IMR-90 (cell line): ENCODE measurements around the gene CCSER1. TPM values are rescaled to one million over a fixed set of nuclear protein-coding genes. Genes with fewer than 3 reads are reported as not detected.

ENCODE experiments used
- ATAC-seq: fragments of 200-7000 bp; cut with Tn5 transposase; 2 replicates; pipeline ENCODE4 v1.9.1; 2020; ENCODE audit warnings: low read depth, mild to moderate bottlenecking, moderate library complexity
- BruUV-seq: library from RNA; stranded (reverse); fragments of 400-500 nt; replicated peaks from 2 replicates; lab custom pipeline; 2021; lab: Mats Ljungman, UMichigan
- CTCF ChIA-PET: fragments of 300-600 bp; formaldehyde crosslinking; extraction: SDS; loops from one replicate; lab custom pipeline; 2021; ENCODE audit warnings: antibody characterized with exemption; lab: Yijun Ruan, JAX
- POLR2A ChIA-PET: fragments of 300-600 bp; sonication (Branson Sonifier 250); formaldehyde crosslinking; loops from one replicate; lab custom pipeline; 2022; ENCODE audit warnings: antibody characterized with exemption; ENCODE audit not compliant: unreplicated experiment; lab: Charles Lee
- DNase-seq: peaks from one replicate; pipeline ENCODE4 v3.0.0; 2013
- H2AFZ ChIP-seq: replicated peaks from 2 replicates; pipeline ENCODE3; 2013; ENCODE audit warnings: low read length, mild to moderate bottlenecking; ENCODE audit not compliant: poor library complexity
- H2AK5ac ChIP-seq: 2 replicates; pipeline ENCODE4 v1.6.1; 2013; ENCODE audit warnings: low read depth, low read length, inconsistent platforms
- H2AK9ac ChIP-seq: replicated peaks from 2 replicates; pipeline ENCODE3; 2013; ENCODE audit warnings: mild to moderate bottlenecking, low read depth, low read length, moderate library complexity; ENCODE audit not compliant: poor library complexity
- H2BK120ac ChIP-seq: 2 replicates; pipeline ENCODE4 v1.6.1; 2013; ENCODE audit warnings: low read depth, low read length, inconsistent platforms
- H2BK15ac ChIP-seq: 3 replicates; pipeline ENCODE4 v1.6.1; 2013; ENCODE audit warnings: low read depth, low read length, inconsistent platforms
- H2BK20ac ChIP-seq: 2 replicates; pipeline ENCODE4 v1.6.1; 2013; ENCODE audit warnings: low read depth, mild to moderate bottlenecking, inconsistent platforms, low read length, moderate library complexity
- H2BK5ac ChIP-seq: 2 replicates; pipeline ENCODE4 v1.6.1; 2013; ENCODE audit warnings: mild to moderate bottlenecking, low read depth, low read length, inconsistent platforms; ENCODE audit not compliant: poor library complexity, severe bottlenecking
- H3K14ac ChIP-seq: replicated peaks from 2 replicates; pipeline ENCODE4 v1.6.1; 2013; ENCODE audit warnings: low read depth, low read length, inconsistent platforms
- H3K18ac ChIP-seq: 2 replicates; pipeline ENCODE4 v1.6.1; 2013; ENCODE audit warnings: low read depth, low read length, control low read depth
- H3K23ac ChIP-seq: 2 replicates; pipeline ENCODE4 v1.6.1; 2013; ENCODE audit warnings: low read depth, low read length, inconsistent platforms
- H3K27ac ChIP-seq: 2 replicates; pipeline ENCODE4 v1.5.1; 2013; ENCODE audit warnings: mild to moderate bottlenecking, control low read depth, low read length; ENCODE audit not compliant: insufficient read depth
- H3K27me3 ChIP-seq: 2 replicates; pipeline ENCODE4 v1.6.1; 2013; ENCODE audit warnings: low read length; ENCODE audit not compliant: control insufficient read depth, insufficient read depth
- H3K36me3 ChIP-seq: 2 replicates; pipeline ENCODE4 v1.6.1; 2013; ENCODE audit warnings: low read length, mixed read lengths; ENCODE audit not compliant: control insufficient read depth, insufficient read depth
- H3K4ac ChIP-seq: 2 replicates; pipeline ENCODE4 v1.6.1; 2013; ENCODE audit warnings: low read depth, low read length, inconsistent platforms
- H3K4me1 ChIP-seq: 2 replicates; pipeline ENCODE4 v1.6.1; 2013; ENCODE audit warnings: low read length, mixed read lengths; ENCODE audit not compliant: control insufficient read depth, insufficient read depth
- H3K4me2 ChIP-seq: 2 replicates; pipeline ENCODE4 v1.6.1; 2013; ENCODE audit warnings: low read depth, mild to moderate bottlenecking, control low read depth, low read length, moderate library complexity
- H3K4me3 ChIP-seq: 2 replicates; pipeline ENCODE4 v1.5.1; 2013; ENCODE audit warnings: low read depth, mild to moderate bottlenecking, control low read depth, low read length, moderate library complexity; ENCODE audit not compliant: insufficient read depth
- H3K56ac ChIP-seq: 2 replicates; pipeline ENCODE4 v1.6.1; 2013; ENCODE audit warnings: low read length, inconsistent platforms; ENCODE audit not compliant: insufficient read depth; ENCODE audit errors: extremely low read depth
- H3K79me1 ChIP-seq, 2 experiments: 2 replicates each; pipeline ENCODE4 v1.6.1; 2013; ENCODE audit warnings: low read length in 2 of 2, inconsistent platforms in 1 of 2, low read depth in 1 of 2
- H3K9ac ChIP-seq: 2 replicates; pipeline ENCODE4 v1.6.1; 2013; ENCODE audit warnings: low read depth, low read length, control low read depth
- H3K9me1 ChIP-seq: 2 replicates; pipeline ENCODE4 v1.6.1; 2013; ENCODE audit warnings: low read length, inconsistent platforms; ENCODE audit not compliant: insufficient read depth
- H3K9me3 ChIP-seq: 2 replicates; pipeline ENCODE4 v1.6.1; 2013; ENCODE audit warnings: low read length; ENCODE audit not compliant: control insufficient read depth, insufficient read depth
- H4K20me1 ChIP-seq: 2 replicates; pipeline ENCODE4 v1.6.1; 2013; ENCODE audit warnings: low read length, inconsistent platforms; ENCODE audit not compliant: insufficient read depth
- H4K5ac ChIP-seq: 2 replicates; pipeline ENCODE4 v1.6.1; 2013; ENCODE audit warnings: mild to moderate bottlenecking, low read depth, low read length, control low read depth
- H4K8ac ChIP-seq, 2 experiments: 2 replicates each; pipeline ENCODE4 v1.6.1; 2013; ENCODE audit warnings: low read depth in 2 of 2, low read length in 2 of 2, control low read depth in 1 of 2, inconsistent platforms in 1 of 2
- H4K91ac ChIP-seq: 2 replicates; pipeline ENCODE4 v1.6.1; 2013; ENCODE audit warnings: low read depth, low read length, inconsistent platforms; ENCODE audit not compliant: insufficient read depth
- CEBPB ChIP-seq: IDR thresholded peaks from 2 replicates; pipeline ENCODE4 v1.6.1; 2012; ENCODE audit warnings: low read depth, low read length, improper control_type of control experiment
- CHD1 ChIP-seq: IDR thresholded peaks from 2 replicates; pipeline ENCODE4 v1.6.1; 2012; ENCODE audit warnings: low read depth, low read length, improper control_type of control experiment
- CTCF ChIP-seq: conservative IDR thresholded peaks from 2 replicates; pipeline ENCODE4 v1.5.1; 2012; ENCODE audit warnings: mild to moderate bottlenecking, low read depth, low read length, improper control_type of control experiment
- ELK1 ChIP-seq: fragments of 150-350 bp; IDR thresholded peaks from 2 replicates; pipeline ENCODE4 v1.6.1; 2016; ENCODE audit warnings: low read depth, mild to moderate bottlenecking, low read length, moderate library complexity, borderline replicate concordance
- FOS ChIP-seq: fragments of 150-350 bp; IDR thresholded peaks from 2 replicates; pipeline ENCODE4 v1.6.1; 2016; ENCODE audit warnings: low read depth, low read length
- MAFK ChIP-seq: IDR thresholded peaks from 2 replicates; pipeline ENCODE4 v1.6.1; 2012; ENCODE audit warnings: low read depth, low read length, improper control_type of control experiment
- MAZ ChIP-seq: IDR thresholded peaks from 2 replicates; pipeline ENCODE4 v1.6.1; 2012; ENCODE audit warnings: low read depth, mild to moderate bottlenecking, low read length, improper control_type of control experiment, moderate library complexity, borderline replicate concordance
- MXI1 ChIP-seq: IDR thresholded peaks from 2 replicates; pipeline ENCODE4 v1.6.1; 2012; ENCODE audit warnings: low read depth, mild to moderate bottlenecking, low read length, moderate library complexity, borderline replicate concordance
- NFE2L2 ChIP-seq: fragments of 150-350 bp; IDR thresholded peaks from 2 replicates; pipeline ENCODE4 v1.6.1; 2016; ENCODE audit warnings: low read depth, mild to moderate bottlenecking, low read length
- POLR2A ChIP-seq: IDR thresholded peaks from 2 replicates; pipeline ENCODE4 v1.6.1; 2012; ENCODE audit warnings: mild to moderate bottlenecking, low read depth, low read length
- RCOR1 ChIP-seq: IDR thresholded peaks from 2 replicates; pipeline ENCODE4 v1.6.1; 2012; ENCODE audit warnings: mild to moderate bottlenecking, low read length, improper control_type of control experiment; ENCODE audit not compliant: insufficient replicate concordance
- SMC3 ChIP-seq: fragments of 150-350 bp; IDR thresholded peaks from 2 replicates; pipeline ENCODE4 v1.6.1; 2016; ENCODE audit warnings: low read depth, mild to moderate bottlenecking, antibody characterized with exemption, low read length, moderate library complexity
- USF2 ChIP-seq: fragments of 150-350 bp; IDR thresholded peaks from 2 replicates; pipeline ENCODE4 v1.6.1; 2017; ENCODE audit warnings: mild to moderate bottlenecking, antibody characterized with exemption, low read length, low read depth
- WGBS, 2 experiments: methylation state at CpG; one replicate each; pipeline versions ENCODE4 v1.1.5 to v1.1.7; 2013; ENCODE audit warnings: missing lambda C conversion rate in 2 of 2; ENCODE audit not compliant: insufficient read length in 1 of 2; ENCODE audit errors: extremely low coverage in 2 of 2; 5-methylcytosine and 5-hydroxymethylcytosine counted together
- dilution Hi-C: fragments of 300-500 bp; cut with HindIII; formaldehyde crosslinking; loops from one replicate; pipeline ENCODE4 v1.14.3; 2018; ENCODE audit warnings: low sequenced_read_pairs; ENCODE audit not compliant: unreplicated experiment
- in situ Hi-C: fragments of 300-500 bp; cut with MboI; formaldehyde crosslinking; loops from 3 replicates; pipeline ENCODE4 v1.14.3; 2019; ENCODE audit warnings: low sequenced_read_pairs, inconsistent platforms, mixed read lengths
- intact Hi-C: fragments of 100-400 bp; cut with micrococcal nuclease; formaldehyde crosslinking; loops from 2 replicates; pipeline ENCODE4 v1.10.0; 2022
- polyA plus RNA-seq, 3 experiments: library from polyadenylated mRNA; depleted of rRNA; stranded (reverse); fragments of >200 nt; gene quantifications; 2 replicates each; pipeline ENCODE4 v1.2.3, GENCODE V29; 2012; ENCODE audit warnings: low replicate concordance in 1 of 3
- total RNA-seq: library from RNA; depleted of rRNA; stranded (reverse); fragments of >200 nt; gene quantifications from 2 replicates; pipeline ENCODE4 v1.2.3, GENCODE V29; 2012

CCSER1 gene
- total and polyA plus RNA-seq, 2 of the 4 experiments (the other 2 are of a cell fraction) = not detected

- Histone ChIP-seq H3K23ac (no peak overlapping the region), H3K14ac (no peak overlapping the region), H3K4ac (no peak overlapping the region), H3K27me3 (no peaks in the 10 kb centered on the region), H2BK20ac (no peak overlapping the region), H2AK9ac (no peak overlapping the region), H3K36me3 (no peaks in the 10 kb centered on the region), H3K9ac (no peak overlapping the region), H3K9me1 (no peaks in the 10 kb centered on the region), H4K20me1 (no peaks in the 10 kb centered on the region), H3K4me1 (no peaks in the 10 kb centered on the region), H2AFZ (no peak overlapping the region), H2BK15ac (no peak overlapping the region), H2BK120ac (no peak overlapping the region), H4K5ac (no peak overlapping the region), H3K79me1 (no peaks in the 10 kb centered on the region), H3K4me2 (no peak overlapping the region), H2BK5ac (no peak overlapping the region), H4K8ac (no peak overlapping the region), H3K56ac (no peak overlapping the region), H4K91ac (no peak overlapping the region), H3K9me3 (no peaks in the 10 kb centered on the region), H2AK5ac (no peak overlapping the region), H3K27ac (no peak overlapping the region), H3K18ac (no peak overlapping the region), H3K4me3 (no peak overlapping the region)
- TF ChIP-seq CEBPB (no peak), POLR2A (no peak), FOS (no peak), MAZ (no peak), MXI1 (no peak), RCOR1 (no peak), SMC3 (no peak), NFE2L2 (no peak), CTCF (no peak), ELK1 (no peak), MAFK (no peak), USF2 (no peak), CHD1 (no peak)
- DNase-seq (no peak), ATAC-seq (no peak)
- 50% methylated on average over 2 of the region's 3 CpGs; no CpG with 5 or more reads in 1 of the 2 experiments for WGBS, 2 experiments
- intact Hi-C loops (no loop called here), dilution Hi-C loops (no loop called here), in situ Hi-C loops (no loop called here)
- POLR2A ChIA-PET = no interaction called here
- BruUV-seq = no TSS peak
- CTCF ChIA-PET = no interaction called here
These were observed 23.2 kb upstream of the CCSER1 start for GRCh38 chr4:90103991-90104390.
